Loucy (cell line): ENCODE data around the gene BBC3.
A peak's percentile ranks its signal among the peaks of the same experiment; 100 is the strongest.
"Not testable (repeated sequence)": the region's sequence is repeated elsewhere in the genome, so short reads cannot be mapped to it uniquely, and the experiment has no call there.

Experiments used
- H2AFZ ChIP-seq: fragments of 200-600 bp; sonication (generic); 2 replicates; pipeline ENCODE4 v1.6.0; 2016; ENCODE audit warnings: antibody characterized with exemption, mild to moderate bottlenecking, low read length, moderate library complexity
- H3F3A ChIP-seq: fragments of 200-600 bp; 2 replicates; pipeline ENCODE4 v1.6.0; 2016; ENCODE audit warnings: antibody characterized with exemption, low read depth, mild to moderate bottlenecking
- H3K27me3 ChIP-seq: fragments of 200-600 bp; sonication (generic); 2 replicates; pipeline ENCODE4 v1.6.1; 2014; ENCODE audit warnings: low read length, mild to moderate bottlenecking; ENCODE audit not compliant: insufficient read depth, poor library complexity, severe bottlenecking
- H3K36me3 ChIP-seq: fragments of 200-600 bp; sonication (generic); 2 replicates; pipeline ENCODE4 v1.6.1; 2016; ENCODE audit warnings: low read length; ENCODE audit not compliant: insufficient read depth
- H3K4me1 ChIP-seq: fragments of 200-600 bp; sonication (generic); 2 replicates; pipeline ENCODE4 v1.5.1; 2014; ENCODE audit warnings: low read length, mild to moderate bottlenecking; ENCODE audit not compliant: insufficient read depth, poor library complexity, severe bottlenecking
- H3K4me2 ChIP-seq: fragments of 200-600 bp; sonication (generic); 2 replicates; pipeline ENCODE4 v1.6.0; 2014; ENCODE audit warnings: antibody characterized with exemption, low read length, low read depth, mild to moderate bottlenecking; ENCODE audit not compliant: poor library complexity, severe bottlenecking
- H3K4me3 ChIP-seq: fragments of 200-600 bp; sonication (generic); 2 replicates; pipeline ENCODE4 v1.5.1; 2014; ENCODE audit warnings: low read length, mild to moderate bottlenecking, mixed read lengths; ENCODE audit not compliant: poor library complexity, severe bottlenecking
- H3K79me2 ChIP-seq: fragments of 200-600 bp; sonication (generic); 2 replicates; pipeline ENCODE4 v1.6.1; 2014; ENCODE audit warnings: low read length; ENCODE audit not compliant: insufficient read depth
- H3K9ac ChIP-seq: fragments of 200-600 bp; sonication (generic); 2 replicates; pipeline ENCODE4 v1.6.0; 2014; ENCODE audit warnings: mild to moderate bottlenecking, low read depth, low read length, moderate library complexity; ENCODE audit not compliant: poor library complexity, severe bottlenecking
- H3K9me2 ChIP-seq: fragments of 200-600 bp; sonication (generic); replicated peaks from 2 replicates; pipeline ENCODE4 v1.6.1; 2016; ENCODE audit warnings: low read depth, low read length, mixed read lengths
- H3K9me3 ChIP-seq: fragments of 200-600 bp; sonication (generic); 2 replicates; pipeline ENCODE4 v1.6.1; 2014; ENCODE audit warnings: mild to moderate bottlenecking, antibody characterized with exemption, low read length, low read depth; ENCODE audit not compliant: insufficient read depth
- H4K20me1 ChIP-seq: fragments of 200-600 bp; sonication (generic); 2 replicates; pipeline ENCODE4 v1.6.0; 2014; ENCODE audit warnings: antibody characterized with exemption, low read length, mild to moderate bottlenecking; ENCODE audit not compliant: insufficient read depth, poor library complexity, severe bottlenecking
- CTCF ChIP-seq: fragments of 200-600 bp; sonication (generic); conservative IDR thresholded peaks from 2 replicates; pipeline ENCODE4 v1.5.1; 2014; ENCODE audit warnings: mild to moderate bottlenecking, antibody characterized with exemption, low read length
- EZH2phosphoT487 ChIP-seq: fragments of 200-600 bp; IDR thresholded peaks from 2 replicates; pipeline ENCODE4 v1.6.1; 2018; ENCODE audit warnings: antibody characterized with exemption, mild to moderate bottlenecking, moderate library complexity, borderline replicate concordance

The BBC3 gene

GRCh38 chr19:47230921-47231214, at the start of gene BBC3:
BBC3 (minus strand) TSS chr19:47231199; CDS start chr19:47228431, 2,768 bp downstream.
- Histone ChIP-seq H3K9me3 (no peaks in the 10 kb centered on the region), H3K36me3 (no peaks in the 10 kb centered on the region), H3K4me3 (peak within 1 kb of the TSS; percentile 97), H4K20me1 (no peaks in the 10 kb centered on the region), H2AFZ (no peak within 1 kb of the TSS), H3K4me2 (peak within 1 kb of the TSS; percentile 97), H3K9ac (peak within 1 kb of the TSS; percentile 94), H3K4me1 (peaks cover 31% of the 10 kb centered on the region), H3K9me2 (no peaks in the 10 kb centered on the region), H3K27me3 (no peaks in the 10 kb centered on the region), H3K79me2 (0 out of 2 replicates have a peak, but pooled peaks cover 4% of the 10 kb centered on the region), H3F3A (no peaks in the 10 kb centered on the region)
- no peak for TF ChIP-seq EZH2phosphoT487

GRCh38 chr19:47280183-47280797, 49.3 kb upstream of the BBC3 start:
- Histone ChIP-seq H4K20me1 (peaks cover 5% of the 10 kb centered on the region), H3K9me3 (no peaks in the 10 kb centered on the region), H3K36me3 (no peaks in the 10 kb centered on the region), H3K9ac (no peak overlapping the region), H3K4me3 (no peak overlapping the region), H2AFZ (no peak overlapping the region), H3K27me3 (no peaks in the 10 kb centered on the region), H3K9me2 (no peaks in the 10 kb centered on the region), H3F3A (no peaks in the 10 kb centered on the region), H3K79me2 (peaks cover 4% of the 10 kb centered on the region; the same call in 1 of the 2 replicates), H3K4me1 (no peaks in the 10 kb centered on the region), H3K4me2 (no peak overlapping the region)
- TF ChIP-seq EZH2phosphoT487: no peak
- peak; percentile 57 for TF ChIP-seq CTCF

GRCh38 chr19:47276513-47276912, 45.5 kb upstream of the BBC3 start:
- not testable (repeated sequence) for H3F3A ChIP-seq, H3K4me3 ChIP-seq, H3K36me3 ChIP-seq, H3K4me2 ChIP-seq, H2AFZ ChIP-seq, H3K9ac ChIP-seq, H3K9me3 ChIP-seq, H3K27me3 ChIP-seq, H3K79me2 ChIP-seq, H3K9me2 ChIP-seq
- Histone ChIP-seq H4K20me1 (peaks cover 13% of the 10 kb centered on the region), H3K4me1 (peaks cover 15% of the 10 kb centered on the region)

GRCh38 chr19:47275791-47276461, 44.9 kb upstream of the BBC3 start:
- Histone ChIP-seq H3K9me3 (no peaks in the 10 kb centered on the region), H3K36me3 (peaks cover 4% of the 10 kb centered on the region; the same call in 1 of the 2 replicates), H3K4me3 (no peak overlapping the region), H3K27me3 (no peaks in the 10 kb centered on the region), H3K4me2 (peak overlapping the region; percentile 22), H3K4me1 (peaks cover 15% of the 10 kb centered on the region), H4K20me1 (peaks cover 13% of the 10 kb centered on the region), H3K79me2 (peaks cover 6% of the 10 kb centered on the region; the same call in 1 of the 2 replicates), H3K9ac (no peak overlapping the region), H2AFZ (no peak overlapping the region), H3F3A (0 out of 2 replicates have a peak, but pooled peaks cover 4% of the 10 kb centered on the region), H3K9me2 (no peaks in the 10 kb centered on the region)
- TF ChIP-seq CTCF: no peak
- TF ChIP-seq EZH2phosphoT487: no peak
